Sigmoid colon (tissue), 4 donors: ENCODE results near the gene NLRP12.

Experiments used
- POLR2AphosphoS5 ChIP-seq, 4 donors: sonication (generic); formaldehyde crosslinking; IDR thresholded peaks; one replicate each; pipeline ENCODE4 v1.6.1; 2017; ENCODE audit warnings: antibody characterized with exemption in 4 of 4
- TF ChIP-seq, protein P1 (sequence below), 4 experiments: fragments of 450-650 bp in 3 of 4; fragments of 200-600 bp in 1 of 4; IDR thresholded peaks; one replicate each; pipeline ENCODE4 v1.5.1; 2016 to 2019; ENCODE audit warnings: antibody characterized with exemption in 4 of 4, mild to moderate bottlenecking in 3 of 4, moderate library complexity in 2 of 4

DNA sequence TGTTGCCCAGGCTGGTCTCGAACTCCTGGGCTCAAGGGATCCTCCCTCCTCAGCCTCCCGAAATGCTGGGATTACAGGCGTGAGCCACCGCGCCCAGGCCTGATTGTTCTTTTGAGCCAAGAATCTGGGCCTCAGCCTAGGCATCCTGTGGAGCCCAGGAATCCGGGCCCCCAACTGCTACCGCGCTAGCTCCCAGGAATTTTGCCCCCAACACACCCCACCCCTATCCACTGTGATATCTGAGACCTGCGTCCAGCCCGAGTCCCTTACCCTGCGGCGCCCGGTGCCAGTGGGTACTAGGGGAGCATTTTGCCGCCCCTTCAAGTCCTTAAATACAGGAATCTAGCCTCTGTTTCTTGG, 42.7 kb upstream of the NLRP12 start:
- TF ChIP-seq, protein P1, sequence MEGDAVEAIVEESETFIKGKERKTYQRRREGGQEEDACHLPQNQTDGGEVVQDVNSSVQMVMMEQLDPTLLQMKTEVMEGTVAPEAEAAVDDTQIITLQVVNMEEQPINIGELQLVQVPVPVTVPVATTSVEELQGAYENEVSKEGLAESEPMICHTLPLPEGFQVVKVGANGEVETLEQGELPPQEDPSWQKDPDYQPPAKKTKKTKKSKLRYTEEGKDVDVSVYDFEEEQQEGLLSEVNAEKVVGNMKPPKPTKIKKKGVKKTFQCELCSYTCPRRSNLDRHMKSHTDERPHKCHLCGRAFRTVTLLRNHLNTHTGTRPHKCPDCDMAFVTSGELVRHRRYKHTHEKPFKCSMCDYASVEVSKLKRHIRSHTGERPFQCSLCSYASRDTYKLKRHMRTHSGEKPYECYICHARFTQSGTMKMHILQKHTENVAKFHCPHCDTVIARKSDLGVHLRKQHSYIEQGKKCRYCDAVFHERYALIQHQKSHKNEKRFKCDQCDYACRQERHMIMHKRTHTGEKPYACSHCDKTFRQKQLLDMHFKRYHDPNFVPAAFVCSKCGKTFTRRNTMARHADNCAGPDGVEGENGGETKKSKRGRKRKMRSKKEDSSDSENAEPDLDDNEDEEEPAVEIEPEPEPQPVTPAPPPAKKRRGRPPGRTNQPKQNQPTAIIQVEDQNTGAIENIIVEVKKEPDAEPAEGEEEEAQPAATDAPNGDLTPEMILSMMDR (IDR thresholded peaks at IDR 0.05), result no peak
- no peak for TF ChIP-seq POLR2AphosphoS5 (IDR thresholded peaks at IDR 0.05)
